GM21381 (cell line): ENCODE data around the gene CIRBP.
"Not testable (repeated sequence)": the region's sequence is repeated elsewhere in the genome, so short reads cannot be mapped to it uniquely, and the experiment has no call there.

Experiments used
- ATAC-seq: cut with Tn5 transposase; IDR thresholded peaks from one replicate; pipeline ENCODE4 v1.9.1; 2021; ENCODE audit warnings: mild to moderate bottlenecking, moderate library complexity; ENCODE audit not compliant: unreplicated experiment

The CIRBP gene

GRCh38 chr19:1307755-1308303, 38.7 kb downstream of the CIRBP start:
- ATAC-seq: no peak

- ATAC-seq: no peak
Measured at GRCh38 chr19:1308718-1309117, 39.6 kb downstream of the CIRBP start.

DNA sequence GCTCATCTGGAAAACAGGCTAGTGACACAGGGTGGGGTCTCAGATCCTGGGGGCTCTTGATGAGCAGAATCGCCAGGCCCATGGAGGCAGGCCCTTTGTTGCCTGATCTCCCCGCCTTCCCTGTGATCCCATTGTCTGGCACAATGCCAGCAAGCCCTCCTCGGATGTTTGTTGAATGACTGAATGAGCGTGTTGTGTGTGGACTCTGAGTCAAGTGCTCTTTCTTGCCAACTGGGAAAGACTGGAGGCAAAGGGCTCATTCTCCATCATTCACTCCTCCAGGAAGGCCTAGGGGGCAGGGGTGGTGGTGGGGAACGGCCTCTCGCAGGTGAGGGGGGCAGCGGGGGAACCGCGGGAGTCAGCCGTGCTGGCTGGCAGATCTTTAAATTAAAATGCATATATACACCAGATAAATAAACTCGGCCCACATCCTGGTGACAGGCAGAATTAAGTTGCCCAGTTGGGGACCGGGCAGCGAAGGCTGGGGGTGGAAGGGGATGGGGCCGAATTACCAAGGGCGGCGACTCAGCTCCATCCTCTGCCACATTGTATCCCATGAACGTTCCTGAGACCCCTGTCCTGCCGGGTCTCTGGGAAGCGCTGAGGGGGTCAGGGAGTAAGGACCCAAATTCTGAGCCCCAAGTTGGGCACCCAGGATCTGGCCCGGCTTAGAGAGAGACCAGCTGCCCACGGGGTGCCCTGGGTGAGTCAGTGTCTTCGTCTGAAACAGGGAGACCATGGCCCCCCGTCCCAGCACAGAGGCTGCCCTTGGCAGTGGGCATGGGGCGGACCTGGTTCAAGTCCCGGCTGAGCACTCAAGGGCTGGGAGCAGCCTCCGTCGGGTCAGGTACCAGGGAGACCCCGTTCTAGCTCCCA, 41.1 kb downstream of the CIRBP start:
- ATAC-seq: no peak

- ATAC-seq: no peak
Measured at GRCh38 chr19:1310853-1311180, 41.7 kb downstream of the CIRBP start.

DNA sequence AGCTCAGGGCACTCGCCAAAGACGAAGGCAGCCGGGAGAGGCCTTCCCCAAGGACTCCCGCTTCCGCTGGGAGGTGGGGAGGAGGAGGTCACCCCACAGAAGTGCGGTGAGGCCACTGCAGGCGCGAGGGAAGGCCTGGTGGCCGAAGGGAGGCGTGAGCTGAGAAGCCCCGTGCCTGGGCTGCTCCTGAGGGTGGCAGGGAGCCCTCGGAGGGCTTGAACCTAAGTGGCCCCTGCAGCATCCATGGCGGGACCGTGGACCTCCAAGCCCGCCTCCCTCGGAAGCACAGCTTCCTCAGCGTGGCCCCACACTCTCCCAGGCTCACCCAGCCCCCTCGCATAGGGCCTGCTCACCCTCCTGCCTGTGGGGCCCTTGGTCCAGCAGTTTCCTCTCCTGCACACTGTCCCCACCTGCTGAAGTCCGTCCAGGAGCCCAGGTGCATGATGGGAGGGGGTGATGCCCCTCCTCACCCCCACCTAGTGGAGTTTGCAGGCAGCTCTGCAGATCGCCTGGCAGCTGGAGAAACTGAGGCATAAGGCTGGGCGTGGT, 42.5 kb downstream of the CIRBP start:
- no peak for ATAC-seq

- no peak for ATAC-seq
Measured at GRCh38 chr19:1312767-1313694, 43.9 kb downstream of the CIRBP start.

- no peak for ATAC-seq
Measured at GRCh38 chr19:1313695-1314613, 44.8 kb downstream of the CIRBP start.

GRCh38 chr19:1315470-1316166, 46.5 kb downstream of the CIRBP start:
- no peak for ATAC-seq

DNA sequence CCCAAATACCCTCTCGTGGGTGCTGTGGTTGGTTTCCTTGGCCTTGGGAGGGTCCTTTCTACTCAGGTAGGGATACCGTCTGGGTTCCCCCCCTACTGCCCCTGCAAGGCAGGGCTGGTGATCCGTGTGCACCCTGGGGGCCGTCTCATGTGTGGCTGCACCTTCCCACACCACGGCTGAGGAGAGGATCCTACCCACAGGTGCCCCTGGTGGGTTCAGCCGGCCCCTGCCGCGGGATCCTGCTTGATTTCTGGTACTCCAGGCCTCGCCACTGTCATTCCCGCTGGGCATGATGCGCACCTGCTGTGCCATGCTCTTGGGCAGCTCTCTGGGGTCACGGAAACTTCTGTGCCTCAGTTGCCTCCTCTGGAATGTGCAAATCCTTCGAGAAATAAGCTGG, 47.3 kb downstream of the CIRBP start:
- no peak for ATAC-seq

DNA sequence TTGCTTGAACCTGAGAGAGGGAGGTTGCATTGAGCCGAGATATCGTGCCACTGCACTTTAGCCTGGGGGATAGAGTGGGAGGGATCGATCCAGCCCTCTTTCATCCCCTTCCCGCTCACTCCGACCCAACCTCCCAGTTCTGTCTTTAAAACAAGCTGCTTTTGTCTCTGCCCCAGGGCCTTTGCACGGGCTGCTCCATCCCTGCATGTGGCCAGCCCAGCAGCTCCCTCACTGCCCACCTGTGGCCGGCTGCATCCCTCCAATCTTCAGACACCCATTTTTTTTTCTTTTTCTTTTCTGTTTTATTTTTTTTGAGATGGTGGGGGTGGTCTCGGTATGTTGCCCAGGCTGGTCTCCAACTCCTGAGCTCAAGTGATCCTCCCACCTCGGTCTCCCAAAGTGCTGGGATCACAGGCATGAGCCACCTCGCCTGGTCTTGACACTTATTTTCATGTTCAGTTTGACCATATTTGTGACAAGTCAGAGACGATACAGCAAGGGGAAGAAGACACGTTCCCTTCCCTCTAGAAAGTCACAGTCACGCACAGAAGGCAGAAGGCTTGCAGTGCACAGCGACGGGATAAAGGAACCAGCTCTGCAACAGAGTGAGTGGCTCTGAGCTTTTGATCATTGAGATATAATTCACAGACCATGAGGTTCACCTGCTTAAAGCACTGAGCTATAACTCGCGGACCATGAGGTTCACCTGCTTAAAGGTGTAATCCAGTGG, 48.3 kb downstream of the CIRBP start:
- ATAC-seq: no peak

- ATAC-seq: no peak
Measured at GRCh38 chr19:1318678-1319471, 49.7 kb downstream of the CIRBP start.

GRCh38 chr19:1320282-1320650, 51.1 kb downstream of the CIRBP start:
- not testable (repeated sequence) for ATAC-seq

- ATAC-seq: no peak
Measured at GRCh38 chr19:1321539-1321938, 52.4 kb downstream of the CIRBP start.

DNA sequence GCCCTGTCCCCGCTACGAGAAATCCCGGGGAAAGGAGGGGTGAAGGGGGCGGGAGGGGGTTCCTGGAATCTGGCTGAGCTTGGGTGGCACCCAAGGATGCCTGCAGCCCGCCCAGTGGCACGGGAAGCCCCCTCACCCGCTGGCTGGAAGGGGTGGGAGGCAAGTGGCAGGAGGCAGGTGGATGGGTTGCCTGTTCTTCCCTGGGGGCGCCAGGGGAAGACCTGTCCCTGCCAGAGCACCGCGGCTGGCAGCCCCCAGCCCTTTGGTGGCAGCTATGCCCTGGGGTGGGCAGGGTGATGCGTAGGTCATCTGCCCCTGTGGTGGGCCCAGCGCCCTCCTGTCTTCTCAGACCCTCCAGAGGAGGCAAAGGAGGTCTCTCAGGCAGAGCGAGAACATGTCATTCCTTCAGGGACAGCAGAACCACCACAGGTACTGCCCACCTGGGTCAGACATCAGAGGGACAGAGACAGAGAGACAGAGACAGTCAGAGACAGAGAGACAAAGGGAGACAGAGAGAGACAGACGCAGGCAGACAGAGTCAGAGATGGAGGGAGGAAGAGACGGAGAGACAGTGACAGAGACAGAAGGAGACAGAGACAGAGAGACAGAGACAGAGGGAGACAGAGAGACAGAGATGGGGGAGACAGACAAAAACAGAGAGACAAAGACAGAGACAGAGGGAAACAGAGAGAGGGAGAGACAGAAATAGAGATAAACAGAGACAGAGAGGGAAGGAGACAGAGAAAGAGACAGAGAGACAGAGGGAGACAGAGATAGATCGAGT, 53.3 kb downstream of the CIRBP start:
- ATAC-seq: no peak

DNA sequence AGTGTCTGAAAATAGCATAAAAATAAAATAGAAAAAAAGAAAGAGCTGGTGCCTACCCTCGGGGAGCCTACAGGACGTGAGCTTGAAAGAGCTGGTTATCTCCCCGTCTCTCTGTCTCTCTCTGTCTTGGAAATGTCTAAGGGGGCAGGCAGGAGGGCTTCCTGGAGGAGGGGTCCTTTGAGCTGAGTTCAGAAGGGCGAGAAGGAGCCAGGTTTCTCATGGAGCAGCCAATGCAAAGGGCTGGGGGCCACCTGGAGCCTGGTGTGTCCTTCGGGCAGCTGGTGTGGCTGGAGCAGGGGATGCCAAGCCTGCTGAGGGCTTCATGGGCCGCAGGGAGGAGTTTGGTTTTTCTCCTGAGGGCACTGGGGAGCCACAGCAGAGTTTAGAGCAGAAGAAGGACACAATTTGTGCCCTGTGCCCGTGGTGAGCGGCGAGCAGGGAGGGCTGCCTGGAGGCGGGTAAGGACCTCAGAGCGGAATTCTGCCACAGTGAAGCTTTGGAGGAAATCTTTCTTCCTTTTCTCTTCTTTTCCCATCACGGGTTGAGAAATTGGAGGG, 55.2 kb downstream of the CIRBP start:
- no peak for ATAC-seq
